HG03439 (cell line): ENCODE results near the gene ATP6AP1.

Experiments
- ATAC-seq: cut with Tn5 transposase; IDR thresholded peaks from one replicate; pipeline ENCODE4 v1.9.1; 2021; ENCODE audit warnings: mild to moderate bottlenecking, moderate library complexity; ENCODE audit not compliant: unreplicated experiment

Gene ATP6AP1

DNA sequence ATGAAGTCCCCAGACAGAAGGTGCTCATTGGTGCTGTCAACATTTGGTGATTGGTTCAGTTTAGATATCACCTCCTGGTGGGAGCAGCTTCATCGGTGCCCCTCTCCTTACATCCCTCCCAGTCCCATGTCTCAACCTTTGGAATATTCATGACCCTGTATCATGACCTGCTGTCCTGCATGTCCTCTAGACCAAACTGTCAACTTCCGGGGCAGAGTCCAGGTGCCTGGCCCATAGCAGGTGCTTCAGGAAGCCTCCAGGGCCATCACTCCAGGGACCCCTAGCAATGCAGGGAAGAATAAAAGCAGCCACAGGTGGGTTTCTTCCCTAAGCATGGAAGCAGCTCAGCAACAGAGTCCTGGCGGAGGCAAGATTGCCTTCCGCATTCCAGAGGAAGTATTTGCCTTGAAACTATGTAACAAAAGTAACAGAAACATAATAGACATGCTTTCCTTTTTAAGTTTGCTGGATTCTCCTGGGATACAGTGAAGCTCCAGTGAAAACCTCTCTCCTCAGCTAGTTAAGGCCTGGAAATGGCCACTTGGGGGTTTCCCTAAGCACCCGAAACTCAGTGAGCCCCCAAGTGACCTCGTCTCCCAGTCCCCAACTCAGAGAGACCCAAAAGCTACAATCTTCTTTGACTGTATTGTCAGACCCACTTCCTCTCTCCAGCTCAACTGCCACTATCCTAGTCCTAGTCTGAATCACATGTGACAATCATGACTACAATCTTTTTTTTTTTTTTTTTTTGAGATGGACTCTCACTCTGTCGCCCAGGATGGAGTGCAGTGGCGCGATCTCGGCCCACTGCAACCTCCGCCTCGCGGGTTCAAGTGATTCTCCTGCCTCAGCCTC, 1.3 kb upstream of the ATP6AP1 start:
- no peak for ATAC-seq

DNA sequence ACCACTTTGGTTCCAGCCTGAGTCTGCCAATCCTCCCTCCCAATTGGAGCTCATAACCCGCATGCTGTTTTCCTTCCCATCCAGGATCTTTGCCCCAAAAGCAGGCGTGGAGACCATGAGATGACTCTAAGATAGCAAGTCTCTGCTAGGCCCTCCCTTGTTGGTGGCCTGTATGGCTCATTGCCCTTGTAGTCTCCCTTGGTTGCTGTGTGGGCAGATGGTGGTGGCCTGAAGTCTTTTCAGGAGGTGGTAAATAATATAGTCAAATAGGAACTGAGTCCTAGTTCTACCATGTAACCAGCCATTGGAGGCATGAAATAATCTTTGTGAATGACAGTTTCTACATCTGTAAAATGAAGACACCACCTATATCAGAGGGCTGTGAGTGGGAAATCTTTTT, 1.2 kb downstream of the ATP6AP1 start:
- ATAC-seq, result no peak

DNA sequence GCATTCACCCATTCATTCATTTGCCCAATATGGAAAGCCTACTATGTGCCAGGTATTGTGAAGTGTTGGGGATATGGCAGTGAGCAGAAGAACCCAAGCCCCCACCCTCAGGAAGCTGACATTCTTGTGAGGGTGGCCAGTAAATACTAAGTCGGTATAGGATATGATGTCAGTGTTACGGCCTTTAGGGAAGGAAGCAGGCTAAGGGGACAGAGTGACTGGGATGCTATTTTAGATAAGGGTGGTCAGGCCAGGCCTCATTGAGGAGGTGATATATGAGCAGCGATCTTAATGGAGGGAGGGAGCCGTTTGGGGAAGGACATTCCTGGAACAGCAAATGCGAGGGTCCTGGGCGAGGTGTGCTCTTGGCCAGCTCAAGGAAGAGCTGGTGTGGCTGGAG, 2.0 kb downstream of the ATP6AP1 start:
- ATAC-seq, result no peak

GRCh38 chrX:154430916-154431315, 2.4 kb downstream of the ATP6AP1 start:
- no peak for ATAC-seq

- ATAC-seq, result no peak
These were observed 2.9 kb downstream of the ATP6AP1 start for GRCh38 chrX:154431341-154431740.

- ATAC-seq, result no peak
These were observed 3.7 kb downstream of the ATP6AP1 start for GRCh38 chrX:154432210-154432609.

DNA sequence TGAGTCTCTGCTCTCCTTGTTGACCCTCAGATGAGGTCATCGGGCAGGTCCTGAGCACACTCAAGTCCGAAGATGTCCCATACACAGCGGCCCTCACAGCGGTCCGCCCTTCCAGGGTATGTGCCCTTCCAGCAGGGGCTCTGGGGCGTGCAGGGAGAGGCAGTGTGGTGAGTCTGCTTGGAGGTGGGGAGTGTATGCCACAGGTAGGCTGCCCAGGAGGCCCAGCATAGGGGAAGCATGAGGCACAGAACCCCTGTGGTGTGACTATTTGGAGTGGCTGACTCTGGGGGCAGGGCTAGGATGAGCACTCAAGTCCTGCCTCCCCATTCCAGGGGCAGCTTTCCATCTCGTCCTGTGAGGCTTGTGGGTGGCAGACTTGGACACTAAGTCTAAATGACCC, 5.1 kb downstream of the ATP6AP1 start:
- ATAC-seq, result no peak

- ATAC-seq, result no peak
These were observed 6.1 kb downstream of the ATP6AP1 start for GRCh38 chrX:154434394-154435168.

GRCh38 chrX:154435171-154435733, 6.8 kb downstream of the ATP6AP1 start:
- no peak for ATAC-seq

DNA sequence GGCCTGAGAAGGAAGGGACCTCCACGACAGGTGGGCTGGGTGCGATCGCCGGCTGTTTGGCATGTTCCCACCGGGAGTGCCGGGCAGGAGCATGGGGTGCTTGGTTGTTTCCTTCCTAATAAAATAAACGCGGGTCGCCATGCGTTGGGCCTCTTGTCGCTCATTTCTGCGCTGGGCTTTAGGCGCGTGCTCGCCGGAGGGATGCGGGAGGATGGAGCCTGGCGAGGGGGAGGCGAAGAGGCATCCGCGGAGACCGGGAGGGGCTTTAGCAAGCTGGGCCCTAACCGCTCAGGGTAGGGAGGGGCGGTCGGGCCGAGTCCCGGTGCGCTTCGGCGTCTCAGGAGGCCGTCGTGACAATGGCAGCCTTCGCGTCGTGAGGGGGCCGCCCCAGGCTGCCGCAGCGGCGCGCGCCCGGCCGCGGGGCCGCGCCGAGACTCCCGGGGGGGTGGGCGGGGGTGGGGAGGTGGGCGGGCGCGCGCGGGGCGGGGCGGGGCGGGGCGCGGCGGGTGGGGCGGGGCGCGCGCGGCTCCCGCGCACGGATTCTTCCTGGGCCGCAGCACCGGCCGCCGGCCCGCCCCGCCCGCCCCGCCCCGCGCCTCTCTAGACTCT, 8.0 kb downstream of the ATP6AP1 start:
- ATAC-seq, result no peak

GRCh38 chrX:154436983-154437752, 8.7 kb downstream of the ATP6AP1 start, which contains the start of gene GDI1:
Gene GDI1 (plus strand): TSS chrX:154437154. CDS start chrX:154437255, 101 bp downstream.
- no peak for ATAC-seq

GRCh38 chrX:154437971-154438893, 9.8 kb downstream of the ATP6AP1 start:
- ATAC-seq, result no peak

DNA sequence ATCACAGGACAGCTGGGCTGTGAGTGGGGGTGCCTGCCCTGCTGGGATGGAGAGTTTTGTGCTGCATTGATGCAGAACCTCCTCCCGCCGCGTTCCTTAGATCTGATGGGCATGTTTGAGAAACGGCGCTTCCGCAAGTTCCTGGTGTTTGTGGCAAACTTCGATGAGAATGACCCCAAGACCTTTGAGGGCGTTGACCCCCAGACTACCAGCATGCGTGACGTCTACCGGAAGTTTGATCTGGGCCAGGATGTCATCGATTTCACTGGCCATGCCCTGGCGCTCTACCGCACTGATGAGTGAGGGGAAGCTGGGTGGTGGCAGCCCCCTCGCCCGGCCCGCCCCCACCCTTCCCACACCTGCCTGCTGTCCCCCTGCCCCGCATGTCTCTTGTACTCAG, 11.4 kb downstream of the ATP6AP1 start:
- ATAC-seq, result no peak

DNA sequence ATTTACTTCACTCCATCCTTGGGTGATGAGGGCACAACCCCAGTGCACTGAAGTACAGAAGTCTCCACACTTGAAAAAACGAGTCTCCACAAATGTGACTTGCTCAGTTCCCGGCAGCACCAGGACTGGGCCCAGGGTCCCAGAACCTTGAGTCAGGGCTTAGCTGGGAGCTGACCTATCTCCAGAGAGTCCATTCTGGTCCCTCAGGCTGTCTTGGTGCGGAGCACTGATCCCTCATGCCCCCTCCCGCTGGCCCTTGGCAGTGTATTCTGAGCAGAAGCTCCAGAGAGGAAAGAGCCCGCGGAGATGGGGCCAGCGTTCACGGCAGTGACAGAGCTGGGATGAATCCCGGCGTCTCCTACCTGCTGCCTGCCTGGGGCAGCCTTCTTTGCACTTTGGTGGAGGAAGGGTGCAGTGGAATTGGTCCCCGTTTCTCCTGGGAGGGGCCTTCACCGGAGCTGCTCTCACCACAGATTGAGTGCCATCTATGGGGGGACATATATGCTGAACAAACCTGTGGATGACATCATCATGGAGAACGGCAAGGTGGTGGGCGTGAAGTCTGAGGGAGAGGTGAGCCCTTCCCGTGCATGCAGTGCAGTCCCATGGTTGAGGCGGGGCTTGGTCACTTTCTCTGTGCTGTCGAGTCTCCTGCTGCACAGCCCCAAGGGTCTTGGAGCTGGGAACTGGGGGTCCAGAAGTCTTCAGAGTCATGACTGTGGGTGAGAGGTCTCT, 12.3 kb downstream of the ATP6AP1 start:
- no peak for ATAC-seq

DNA sequence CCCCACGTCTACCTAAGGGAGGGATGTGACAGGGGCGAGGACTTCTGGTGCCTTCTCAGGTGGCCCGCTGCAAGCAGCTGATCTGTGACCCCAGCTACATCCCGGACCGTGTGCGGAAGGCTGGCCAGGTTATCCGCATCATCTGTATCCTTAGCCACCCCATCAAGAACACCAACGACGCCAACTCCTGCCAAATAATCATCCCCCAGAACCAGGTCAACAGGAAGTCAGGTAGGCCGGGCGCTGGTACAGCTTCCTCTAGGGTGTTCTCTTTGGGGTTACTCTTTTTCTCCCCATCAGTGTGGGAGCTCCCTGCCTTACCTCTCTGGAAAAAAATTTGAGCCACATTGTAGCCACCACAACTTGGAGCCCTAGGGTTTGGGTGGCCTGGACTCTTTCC, 13.1 kb downstream of the ATP6AP1 start:
- no peak for ATAC-seq

GRCh38 chrX:154441984-154442707, 13.7 kb downstream of the ATP6AP1 start:
- no peak for ATAC-seq

DNA sequence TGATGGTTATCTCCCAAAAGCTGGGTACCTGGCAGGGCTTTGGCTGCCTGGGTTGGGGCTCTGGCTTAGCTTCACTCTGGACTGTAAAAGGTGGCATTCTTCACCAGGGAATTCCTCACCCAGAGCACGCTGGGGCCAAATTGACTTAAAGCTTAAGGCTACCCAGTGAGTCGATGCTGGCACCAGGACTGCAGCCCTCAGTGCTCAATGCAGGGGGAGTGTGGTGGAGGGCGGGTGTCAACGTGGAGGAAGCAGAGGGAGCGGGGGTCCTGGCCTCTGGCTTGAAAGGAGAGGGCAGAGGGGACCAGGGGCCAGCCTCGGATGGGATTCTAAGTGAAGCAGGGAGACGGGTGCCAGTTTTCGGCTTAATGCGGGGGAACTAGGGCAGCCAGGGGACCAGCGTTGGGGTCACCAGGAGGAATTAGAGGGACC, 15.0 kb downstream of the ATP6AP1 start:
- ATAC-seq, result peak; percentile 6
